RWPE2 (cell line): Measurements from ENCODE around the gene MCM6.
"Not testable (repeated sequence)": the region's sequence is repeated elsewhere in the genome, so short reads cannot be mapped to it uniquely, and the experiment has no call there.

Source experiments
- ATAC-seq: fragments of 200-7000 bp; cut with Tn5 transposase; 3 replicates; pipeline ENCODE4 v1.9.1; 2021; ENCODE audit warnings: low read depth
- DNase-seq: peaks from one replicate; pipeline ENCODE4 v3.0.0-alpha.2; 2020; ENCODE audit warnings: low spot score
- H3K27ac ChIP-seq: fragments of 450-650 bp; 2 replicates; pipeline ENCODE4 v1.5.1; 2017; ENCODE audit warnings: mild to moderate bottlenecking; ENCODE audit not compliant: poor library complexity, severe bottlenecking
- H3K27me3 ChIP-seq: fragments of 250-450 bp; sonication (Bioruptor Pico); 2 replicates; pipeline ENCODE4 v1.5.1; 2021; ENCODE audit warnings: mild to moderate bottlenecking, moderate library complexity; ENCODE audit not compliant: insufficient read depth, poor library complexity, severe bottlenecking
- H3K36me3 ChIP-seq: fragments of 250-450 bp; sonication (Bioruptor Pico); 2 replicates; pipeline ENCODE4 v1.5.1; 2020; ENCODE audit warnings: low read depth, mild to moderate bottlenecking, moderate library complexity
- H3K4me1 ChIP-seq: fragments of 250-450 bp; sonication (Bioruptor Pico); 2 replicates; pipeline ENCODE4 v1.5.1; 2021; ENCODE audit warnings: mild to moderate bottlenecking, moderate library complexity; ENCODE audit not compliant: insufficient read depth, poor library complexity, severe bottlenecking
- H3K4me3 ChIP-seq: fragments of 250-450 bp; sonication (Bioruptor Pico); 2 replicates; pipeline ENCODE4 v1.5.1; 2021; ENCODE audit warnings: mild to moderate bottlenecking, moderate library complexity; ENCODE audit not compliant: severe bottlenecking
- H3K9me3 ChIP-seq: fragments of 250-450 bp; sonication (Bioruptor Pico); 2 replicates; pipeline ENCODE4 v1.5.1; 2021; ENCODE audit warnings: mild to moderate bottlenecking, moderate library complexity; ENCODE audit not compliant: severe bottlenecking
- TF ChIP-seq, protein P1 (sequence below): fragments of 450-650 bp; IDR thresholded peaks from one replicate; pipeline ENCODE4 v1.5.1; 2017; ENCODE audit warnings: mild to moderate bottlenecking, moderate library complexity; ENCODE audit not compliant: poor library complexity, severe bottlenecking

The MCM6 gene

DNA sequence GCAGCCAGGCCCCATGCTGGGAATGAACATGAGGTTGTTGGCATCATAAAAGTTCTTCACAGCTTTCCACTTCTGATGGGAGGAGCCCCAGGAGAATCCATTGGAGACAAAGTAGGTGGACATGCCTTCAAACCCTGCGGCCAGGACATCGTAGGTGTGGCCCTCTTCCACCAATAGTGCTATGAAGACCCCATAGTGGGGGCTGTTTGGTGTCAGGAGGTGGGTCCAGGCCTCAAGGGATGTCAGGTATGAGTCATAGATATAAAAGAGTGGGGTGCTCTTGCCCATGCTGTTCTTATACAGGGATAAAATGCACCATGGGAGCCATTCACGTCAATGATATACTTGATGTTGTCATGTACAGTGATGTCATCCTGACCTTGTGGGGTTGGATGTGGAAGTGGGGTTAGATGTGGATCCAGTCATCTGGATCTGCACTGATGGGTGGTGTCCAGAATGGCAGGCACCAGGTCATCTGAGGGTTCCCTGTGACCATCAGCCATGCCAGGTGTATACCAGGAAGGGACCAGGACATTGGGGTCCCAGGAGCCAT, 22.1 kb upstream of the MCM6 start:
- H3K36me3 ChIP-seq, result no peaks in the 10 kb centered on the region
- DNase-seq (no peak), ATAC-seq (no peak; the same call in 2 of the 3 replicates)
- no peak overlapping the region for H3K27ac ChIP-seq
- TF ChIP-seq, protein P1, sequence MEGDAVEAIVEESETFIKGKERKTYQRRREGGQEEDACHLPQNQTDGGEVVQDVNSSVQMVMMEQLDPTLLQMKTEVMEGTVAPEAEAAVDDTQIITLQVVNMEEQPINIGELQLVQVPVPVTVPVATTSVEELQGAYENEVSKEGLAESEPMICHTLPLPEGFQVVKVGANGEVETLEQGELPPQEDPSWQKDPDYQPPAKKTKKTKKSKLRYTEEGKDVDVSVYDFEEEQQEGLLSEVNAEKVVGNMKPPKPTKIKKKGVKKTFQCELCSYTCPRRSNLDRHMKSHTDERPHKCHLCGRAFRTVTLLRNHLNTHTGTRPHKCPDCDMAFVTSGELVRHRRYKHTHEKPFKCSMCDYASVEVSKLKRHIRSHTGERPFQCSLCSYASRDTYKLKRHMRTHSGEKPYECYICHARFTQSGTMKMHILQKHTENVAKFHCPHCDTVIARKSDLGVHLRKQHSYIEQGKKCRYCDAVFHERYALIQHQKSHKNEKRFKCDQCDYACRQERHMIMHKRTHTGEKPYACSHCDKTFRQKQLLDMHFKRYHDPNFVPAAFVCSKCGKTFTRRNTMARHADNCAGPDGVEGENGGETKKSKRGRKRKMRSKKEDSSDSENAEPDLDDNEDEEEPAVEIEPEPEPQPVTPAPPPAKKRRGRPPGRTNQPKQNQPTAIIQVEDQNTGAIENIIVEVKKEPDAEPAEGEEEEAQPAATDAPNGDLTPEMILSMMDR, result no peak
- no peaks in the 10 kb centered on the region for H3K9me3 ChIP-seq
- H3K27me3 ChIP-seq, result no peaks in the 10 kb centered on the region
- no peak overlapping the region for H3K4me3 ChIP-seq
- H3K4me1 ChIP-seq, result no peaks in the 10 kb centered on the region

DNA sequence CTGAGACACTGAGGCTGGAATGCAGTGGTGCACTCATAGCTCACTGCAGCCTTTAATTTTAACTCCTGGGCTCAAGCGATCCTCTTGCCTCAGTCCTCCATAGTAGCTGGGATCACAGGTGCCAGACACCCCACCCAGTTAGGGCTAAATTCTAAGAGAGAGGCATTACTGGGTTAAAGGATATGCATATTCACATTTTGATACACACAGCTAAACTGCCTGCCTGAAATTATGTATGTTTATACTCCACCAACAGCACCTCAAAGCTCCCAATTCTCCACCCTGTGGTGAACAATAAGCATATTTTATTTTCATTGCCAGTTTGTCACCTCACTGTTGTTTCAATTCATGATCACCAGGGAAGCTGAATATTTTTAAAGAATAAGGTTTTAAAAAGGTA, 18.7 kb upstream of the MCM6 start:
- DNase-seq, result no peak
- Histone ChIP-seq H3K9me3 (no peaks in the 10 kb centered on the region), H3K4me3 (no peak overlapping the region), H3K27me3 (no peaks in the 10 kb centered on the region), H3K27ac (no peak overlapping the region), H3K36me3 (no peaks in the 10 kb centered on the region), H3K4me1 (no peaks in the 10 kb centered on the region)
- TF ChIP-seq, protein P1, result no peak
- ATAC-seq, result no peak

DNA sequence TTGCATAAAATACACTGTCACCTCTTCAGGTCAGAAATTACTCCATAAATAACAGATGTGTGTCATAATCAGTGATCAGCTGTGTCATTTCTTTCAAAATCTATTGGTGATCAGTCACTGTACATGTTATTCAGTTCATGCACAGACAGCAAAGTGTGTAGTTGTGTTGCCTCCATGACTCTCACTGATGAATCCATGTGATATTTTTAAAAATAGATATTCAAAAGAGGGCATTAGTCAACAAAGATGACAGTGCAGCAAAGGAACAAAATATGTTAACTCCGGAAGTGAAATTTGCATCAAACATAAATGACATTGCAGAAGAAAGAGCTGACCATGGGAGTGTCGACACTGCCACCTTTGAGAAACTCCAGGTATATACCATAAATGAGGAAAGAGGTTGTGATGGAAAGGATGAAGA, 17.1 kb upstream of the MCM6 start:
- Histone ChIP-seq H3K27me3 (no peaks in the 10 kb centered on the region), H3K4me1 (no peaks in the 10 kb centered on the region), H3K36me3 (no peaks in the 10 kb centered on the region), H3K27ac (no peak overlapping the region), H3K4me3 (no peak overlapping the region), H3K9me3 (no peaks in the 10 kb centered on the region)
- TF ChIP-seq, protein P1, result no peak
- no peak for ATAC-seq
- DNase-seq, result no peak

- Histone ChIP-seq H3K27ac (no peak overlapping the region), H3K4me1 (no peaks in the 10 kb centered on the region), H3K36me3 (no peaks in the 10 kb centered on the region), H3K9me3 (no peaks in the 10 kb centered on the region), H3K4me3 (no peak overlapping the region), H3K27me3 (no peaks in the 10 kb centered on the region)
- ATAC-seq, result no peak
- TF ChIP-seq, protein P1, result no peak
- DNase-seq, result no peak
These were observed 14.6 kb upstream of the MCM6 start for GRCh38 chr2:135890835-135891234.

- DNase-seq (no peak), ATAC-seq (no peak)
- no peak overlapping the region for H3K27ac ChIP-seq
- H3K36me3 ChIP-seq, result no peaks in the 10 kb centered on the region
- H3K4me1 ChIP-seq, result no peaks in the 10 kb centered on the region
- no peak overlapping the region for H3K4me3 ChIP-seq
- H3K27me3 ChIP-seq, result no peaks in the 10 kb centered on the region
- TF ChIP-seq, protein P1, result no peak
- no peaks in the 10 kb centered on the region for H3K9me3 ChIP-seq
These were observed 13.9 kb upstream of the MCM6 start for GRCh38 chr2:135890149-135890548.

- not testable (repeated sequence) for H3K4me1 ChIP-seq, H3K27ac ChIP-seq, H3K27me3 ChIP-seq, H3K4me3 ChIP-seq, DNase-seq, ATAC-seq, H3K36me3 ChIP-seq, H3K9me3 ChIP-seq
These were observed 12.3 kb upstream of the MCM6 start for GRCh38 chr2:135888587-135888986.
